Measurements from ENCODE around the gene CWC25.

- TF ChIP-seq POLR2AphosphoS5 (IDR thresholded peaks at IDR 0.05; ENCODE audit: borderline replicate concordance, low read depth, low read length) (no peak; the same call in 1 of the 2 replicates), EZH2 (IDR thresholded peaks at IDR 0.05) (no peak), FOXP2 (optimal IDR thresholded peaks at IDR 0.05; ENCODE audit: control extremely low read depth, extremely low read length, insufficient read depth) (no peak)
Observed at GRCh38 chr17:38850374-38850773, 25.3 kb upstream of the CWC25 start.

All from SK-N-MC (cell line).